Lower lobe of right lung (tissue), 2 donors: ENCODE data around the gene MRM1. TPM values are rescaled to one million over a fixed set of nuclear protein-coding genes. Genes with fewer than 3 reads are reported as not detected.

Source experiments
- ATAC-seq, 2 donors: fragments of 200-7000 bp; cut with Tn5 transposase; one replicate each; pipeline ENCODE4 v1.9.1; 2020 to 2022; ENCODE audit warnings: mild to moderate bottlenecking in 2 of 2, moderate library complexity in 2 of 2
- DNase-seq: peaks from one replicate; pipeline ENCODE4 v3.0.0-alpha.2; 2020
- H3K27ac ChIP-seq: fragments of 200-600 bp; one replicate; pipeline ENCODE4 v1.8.0; 2022
- H3K27me3 ChIP-seq: fragments of 200-600 bp; one replicate; pipeline ENCODE4 v1.8.0; 2022; ENCODE audit warnings: low read depth
- H3K36me3 ChIP-seq: fragments of 200-600 bp; one replicate; pipeline ENCODE4 v1.8.0; 2022; ENCODE audit warnings: mild to moderate bottlenecking
- H3K4me1 ChIP-seq: fragments of 200-600 bp; one replicate; pipeline ENCODE4 v1.8.0; 2022
- H3K4me3 ChIP-seq: fragments of 200-600 bp; one replicate; pipeline ENCODE4 v1.8.0; 2022; ENCODE audit warnings: mild to moderate bottlenecking
- H3K9me3 ChIP-seq: fragments of 200-600 bp; one replicate; pipeline ENCODE4 v1.8.0; 2022
- intact Hi-C: fragments of 100-400 bp; cut with DNase I; formaldehyde crosslinking; loops from one replicate; pipeline ENCODE4 v1.11.0; 2022
- long read RNA-seq: library from polyadenylated mRNA; unstranded; transcript quantifications from one replicate; pipeline ENCODE4 v2.0.0, GENCODE V29; 2021
- total RNA-seq: library from RNA; stranded (reverse); fragmentation: NEBNext Ultra II Directional; extraction: Animal tissue kit (Norgen Biotek cat#: 25700); gene quantifications from one replicate; pipeline ENCODE4 v1.2.1, GENCODE V29; 2021
- TF ChIP-seq, protein P1 (sequence below): fragments of 200-600 bp; IDR thresholded peaks from one replicate; pipeline ENCODE4 v1.8.0; 2022; ENCODE audit warnings: antibody characterized with exemption, mild to moderate bottlenecking
- donor health status: DM: no; HTN: yes; CAD: no; lungs with severe emphysema.

The MRM1 gene
- 6.6 TPM for total RNA-seq
- long read RNA-seq, partial matches to known transcripts = 1 of 6 reads
- long read RNA-seq, other reads (novel, unspliced or antisense) = 2 of 6 reads

DNA sequence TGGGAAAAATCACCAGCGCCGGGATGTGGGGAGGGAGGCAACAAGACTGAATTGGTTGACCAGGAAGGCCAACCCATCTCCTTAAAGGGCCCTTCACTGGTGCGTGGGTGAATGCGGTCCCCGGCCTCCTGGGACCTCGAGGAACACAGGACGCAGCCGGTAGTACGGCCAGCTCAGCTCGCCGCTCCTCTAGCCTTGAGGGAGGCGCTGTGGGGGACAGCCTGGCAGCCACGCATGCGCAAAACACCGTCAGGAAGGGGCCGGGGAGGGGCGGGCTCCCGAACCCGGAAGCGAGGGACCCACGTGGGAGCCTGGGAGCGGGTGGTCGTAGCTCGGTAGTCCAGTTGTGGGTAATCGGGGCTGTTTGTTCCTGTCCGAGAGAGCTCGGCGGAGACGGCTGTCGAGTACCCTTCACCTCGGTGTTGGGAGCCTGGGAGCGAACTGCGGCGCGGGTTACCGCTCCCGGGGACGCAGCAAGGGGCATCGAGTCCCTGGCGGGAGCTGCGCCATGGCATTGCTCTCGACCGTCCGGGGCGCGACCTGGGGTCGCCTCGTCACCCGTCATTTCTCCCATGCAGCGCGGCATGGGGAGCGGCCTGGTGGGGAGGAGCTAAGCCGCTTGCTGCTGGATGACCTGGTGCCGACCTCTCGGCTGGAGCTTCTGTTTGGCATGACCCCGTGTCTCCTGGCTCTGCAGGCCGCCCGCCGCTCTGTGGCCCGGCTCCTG, at the start of gene MRM1:
TSS of gene MRM1 (plus strand) at position 281 of the 727 bp plus-strand sequence. CDS start at position 509, 228 bp downstream.
- peak; percentile 96 to 98 for ATAC-seq
- TF ChIP-seq, protein P1, sequence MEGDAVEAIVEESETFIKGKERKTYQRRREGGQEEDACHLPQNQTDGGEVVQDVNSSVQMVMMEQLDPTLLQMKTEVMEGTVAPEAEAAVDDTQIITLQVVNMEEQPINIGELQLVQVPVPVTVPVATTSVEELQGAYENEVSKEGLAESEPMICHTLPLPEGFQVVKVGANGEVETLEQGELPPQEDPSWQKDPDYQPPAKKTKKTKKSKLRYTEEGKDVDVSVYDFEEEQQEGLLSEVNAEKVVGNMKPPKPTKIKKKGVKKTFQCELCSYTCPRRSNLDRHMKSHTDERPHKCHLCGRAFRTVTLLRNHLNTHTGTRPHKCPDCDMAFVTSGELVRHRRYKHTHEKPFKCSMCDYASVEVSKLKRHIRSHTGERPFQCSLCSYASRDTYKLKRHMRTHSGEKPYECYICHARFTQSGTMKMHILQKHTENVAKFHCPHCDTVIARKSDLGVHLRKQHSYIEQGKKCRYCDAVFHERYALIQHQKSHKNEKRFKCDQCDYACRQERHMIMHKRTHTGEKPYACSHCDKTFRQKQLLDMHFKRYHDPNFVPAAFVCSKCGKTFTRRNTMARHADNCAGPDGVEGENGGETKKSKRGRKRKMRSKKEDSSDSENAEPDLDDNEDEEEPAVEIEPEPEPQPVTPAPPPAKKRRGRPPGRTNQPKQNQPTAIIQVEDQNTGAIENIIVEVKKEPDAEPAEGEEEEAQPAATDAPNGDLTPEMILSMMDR = peak; percentile 17
- H3K4me1 ChIP-seq = peaks cover 26% of the 10 kb centered on the region
- intact Hi-C loops = no loop called here
- peak; percentile 95 for DNase-seq
- H3K36me3 ChIP-seq = no peaks in the 10 kb centered on the region
- no peaks in the 10 kb centered on the region for H3K9me3 ChIP-seq
- H3K27me3 ChIP-seq = no peaks in the 10 kb centered on the region
- peak within 1 kb of the TSS; percentile 88 for H3K4me3 ChIP-seq
- H3K27ac ChIP-seq = peak within 1 kb of the TSS; percentile 86

GRCh38 chr17:36553459-36553858, 47.9 kb upstream of the MRM1 start:
- ATAC-seq (no peak), DNase-seq (no peak)
- Histone ChIP-seq H3K27me3 (no peaks in the 10 kb centered on the region), H3K27ac (no peak overlapping the region), H3K4me1 (peaks cover 56% of the 10 kb centered on the region), H3K9me3 (no peaks in the 10 kb centered on the region), H3K36me3 (peaks cover 39% of the 10 kb centered on the region), H3K4me3 (no peak overlapping the region)
- intact Hi-C loops = no loop called here
- TF ChIP-seq, protein P1 = no peak

- no peak for ATAC-seq
- TF ChIP-seq, protein P1 = no peak
- intact Hi-C loops = no loop called here
Measured at GRCh38 chr17:36566081-36566480, 35.3 kb upstream of the MRM1 start.

DNA sequence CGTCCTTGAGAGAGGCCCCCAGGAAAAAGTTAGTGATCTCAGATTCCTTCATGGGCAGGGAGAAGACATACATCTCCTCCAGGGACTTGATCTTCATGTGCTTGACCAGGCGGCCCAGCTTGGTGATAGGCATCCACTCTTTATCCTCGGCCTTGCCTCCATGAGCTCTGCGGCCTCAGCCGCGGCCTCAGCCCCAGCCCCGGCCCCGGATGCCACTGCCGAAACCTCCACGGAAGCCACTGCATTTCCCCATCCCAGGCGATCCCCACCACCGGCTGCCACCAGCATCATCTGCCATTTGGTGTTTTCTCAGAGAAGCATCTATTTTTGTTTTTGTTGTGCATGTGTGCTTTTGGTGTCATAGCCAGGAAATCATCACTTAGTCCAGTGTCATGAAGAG, 26.4 kb upstream of the MRM1 start:
- Histone ChIP-seq H3K27me3 (no peaks in the 10 kb centered on the region), H3K36me3 (peaks cover 88% of the 10 kb centered on the region), H3K4me1 (no peaks in the 10 kb centered on the region), H3K27ac (no peak overlapping the region), H3K4me3 (no peak overlapping the region), H3K9me3 (no peaks in the 10 kb centered on the region)
- TF ChIP-seq, protein P1 = no peak
- ATAC-seq (no peak), DNase-seq (no peak)
- intact Hi-C loops = no loop called here

More at GRCh38 chr17:36566081-36566480, 35.3 kb upstream of the MRM1 start:
- no peaks in the 10 kb centered on the region for H3K9me3 ChIP-seq
- H3K27ac ChIP-seq = no peak overlapping the region
- H3K36me3 ChIP-seq = peaks cover 99% of the 10 kb centered on the region
- no peaks in the 10 kb centered on the region for H3K4me1 ChIP-seq
- no peak for DNase-seq
- H3K27me3 ChIP-seq = no peaks in the 10 kb centered on the region
- no peak overlapping the region for H3K4me3 ChIP-seq

DNA sequence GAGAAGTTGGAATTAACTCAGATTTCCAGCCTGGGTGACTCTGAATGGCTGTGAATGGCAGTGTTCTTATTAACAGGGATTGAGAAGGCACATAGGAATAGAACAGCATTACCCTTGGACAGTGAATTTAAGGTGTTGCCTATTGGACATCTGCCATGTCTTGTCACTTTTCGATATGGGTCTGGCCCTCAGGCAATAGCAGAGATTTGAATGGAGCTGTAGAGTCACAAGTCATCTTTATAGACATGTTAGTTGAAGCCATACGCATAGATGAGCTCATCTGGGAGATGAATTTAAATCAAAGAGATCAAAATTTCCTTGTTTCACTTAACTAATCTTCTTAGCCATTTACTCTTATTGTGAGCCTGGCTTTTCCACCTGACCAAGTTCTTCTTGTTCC, 24.6 kb upstream of the MRM1 start:
- Histone ChIP-seq H3K27me3 (no peaks in the 10 kb centered on the region), H3K36me3 (peaks cover 88% of the 10 kb centered on the region), H3K27ac (no peak overlapping the region), H3K4me1 (no peaks in the 10 kb centered on the region), H3K4me3 (no peak overlapping the region), H3K9me3 (no peaks in the 10 kb centered on the region)
- intact Hi-C loops = no loop called here
- no peak for ATAC-seq
- no peak for DNase-seq
- TF ChIP-seq, protein P1 = no peak
